ENCODE measurements around the gene ZDHHC11.
"Not testable (repeated sequence)": the region's sequence is repeated elsewhere in the genome, so short reads cannot be mapped to it uniquely, and the experiment has no call there.

Gene ZDHHC11

DNA sequence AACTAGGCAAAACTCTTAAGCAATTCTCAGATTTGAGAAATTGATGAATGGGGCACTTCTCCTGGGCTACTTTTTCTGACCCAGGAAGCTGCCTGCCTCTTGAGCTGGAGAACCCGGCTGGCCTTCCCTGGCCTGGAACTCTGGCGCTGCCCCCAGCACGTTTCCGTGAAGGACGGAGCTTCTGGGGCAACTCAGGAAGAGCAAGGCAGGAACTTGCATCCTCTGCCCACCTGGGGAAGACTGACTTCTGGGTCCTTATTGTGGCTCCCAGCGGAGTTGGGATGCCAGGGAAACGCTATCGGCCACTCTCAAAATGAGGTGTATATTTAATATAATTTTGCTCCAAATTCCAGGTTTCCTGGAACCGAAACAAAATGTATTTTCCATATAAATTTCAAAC is 39.4 kb downstream of the ZDHHC11 start:
- DNase-seq (ENCODE audit: low read depth in 2 of 2), result not testable (repeated sequence)

DNA sequence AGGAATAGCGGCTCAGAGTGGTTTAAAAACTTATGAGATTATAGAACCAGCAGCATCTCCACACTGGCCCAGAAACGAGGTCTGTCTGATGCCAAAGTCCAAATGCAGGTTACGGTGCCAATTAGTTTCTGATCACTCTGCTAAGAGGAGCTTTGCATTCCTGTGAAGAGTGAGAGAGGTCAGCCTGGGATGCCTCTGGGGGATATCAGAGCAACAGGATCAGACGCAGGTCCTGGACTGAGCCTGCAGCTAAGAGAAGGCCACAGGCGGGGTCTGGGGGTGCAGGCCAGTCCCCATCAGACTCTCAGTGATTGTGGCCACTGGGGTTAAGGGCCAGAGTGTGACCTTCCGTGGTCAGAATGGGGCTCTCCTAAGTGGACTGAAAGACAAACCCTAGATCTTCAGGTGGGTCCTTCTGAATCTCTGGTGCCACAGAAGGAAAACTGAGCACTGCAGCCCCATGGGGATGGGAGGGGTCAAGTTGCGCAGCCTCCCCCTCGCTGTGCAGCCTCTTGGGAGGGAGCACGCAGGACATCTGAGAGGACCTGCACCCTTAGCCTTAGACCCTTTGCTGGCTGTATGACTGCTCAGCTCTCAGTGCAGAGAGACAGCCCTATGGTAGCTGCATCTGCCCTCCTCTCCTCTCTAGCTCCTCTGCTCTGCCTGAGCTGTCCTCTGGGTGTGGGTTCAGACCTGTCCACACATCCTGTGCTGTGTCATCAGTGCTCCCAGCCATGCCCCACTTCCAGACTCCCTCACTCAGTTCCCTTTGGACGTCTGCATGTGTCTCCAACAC is 42.9 kb downstream of the ZDHHC11 start:
- not testable (repeated sequence) for DNase-seq (ENCODE audit: low read depth in 2 of 2)

- DNase-seq (ENCODE audit: low read depth in 2 of 2), result no peak
Observed at GRCh38 chr5:801472-801871, 49.3 kb downstream of the ZDHHC11 start.

- DNase-seq (ENCODE audit: low read depth in 2 of 2), result not testable (repeated sequence)
Observed at GRCh38 chr5:801055-801454, 49.7 kb downstream of the ZDHHC11 start.

DNA sequence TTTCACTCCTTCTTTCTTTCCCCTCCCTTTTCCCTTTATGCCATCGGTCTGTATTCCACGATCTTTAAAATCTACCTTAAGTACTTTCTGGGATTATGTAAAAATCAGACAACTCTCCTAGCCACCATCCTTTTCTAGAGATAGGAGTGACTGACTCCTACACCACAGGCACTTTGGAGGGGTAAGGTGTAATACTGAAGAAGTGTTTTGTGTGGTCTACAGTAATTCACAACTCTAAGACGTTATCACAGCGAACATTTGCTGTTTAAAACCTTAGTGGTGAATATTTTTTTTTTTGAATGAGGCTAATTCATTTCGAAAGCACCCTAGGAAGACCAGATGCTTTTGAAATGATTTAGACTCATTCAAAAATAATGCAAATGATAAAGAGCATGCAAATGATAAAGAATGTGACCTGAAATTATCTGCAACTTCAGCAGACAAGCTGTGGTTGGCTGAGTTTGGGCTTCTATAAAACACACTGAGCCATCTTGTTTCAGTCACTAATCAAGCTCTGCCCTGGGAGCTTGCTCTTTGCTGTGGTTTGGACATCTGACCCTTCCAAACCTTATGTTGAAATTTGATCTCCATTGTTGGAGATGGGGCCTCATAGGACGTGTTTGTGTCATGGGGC is 52.2 kb downstream of the ZDHHC11 start:
- DNase-seq (ENCODE audit: low read depth in 2 of 2), result not testable (repeated sequence)

DNA sequence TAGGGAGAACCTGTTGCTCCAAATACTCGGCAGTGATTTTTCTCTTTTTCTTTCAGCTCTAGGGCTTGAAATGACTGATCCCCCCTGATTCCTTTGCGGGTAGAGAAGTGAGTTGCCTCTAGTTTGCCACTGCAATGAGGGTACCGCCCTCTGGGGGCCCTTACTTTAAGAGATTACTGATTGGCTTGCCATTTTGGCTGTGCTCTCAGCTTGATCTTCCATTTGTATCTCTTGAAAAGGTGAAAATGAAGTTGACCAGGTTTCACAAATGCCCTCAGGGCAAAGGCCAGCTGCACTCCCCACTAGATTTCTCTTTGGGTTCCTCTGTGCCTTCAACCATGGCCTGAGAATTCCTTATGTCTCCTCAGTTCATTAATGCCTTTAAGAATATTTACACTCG is 52.8 kb downstream of the ZDHHC11 start:
- not testable (repeated sequence) for DNase-seq (ENCODE audit: low read depth in 2 of 2)

DNA sequence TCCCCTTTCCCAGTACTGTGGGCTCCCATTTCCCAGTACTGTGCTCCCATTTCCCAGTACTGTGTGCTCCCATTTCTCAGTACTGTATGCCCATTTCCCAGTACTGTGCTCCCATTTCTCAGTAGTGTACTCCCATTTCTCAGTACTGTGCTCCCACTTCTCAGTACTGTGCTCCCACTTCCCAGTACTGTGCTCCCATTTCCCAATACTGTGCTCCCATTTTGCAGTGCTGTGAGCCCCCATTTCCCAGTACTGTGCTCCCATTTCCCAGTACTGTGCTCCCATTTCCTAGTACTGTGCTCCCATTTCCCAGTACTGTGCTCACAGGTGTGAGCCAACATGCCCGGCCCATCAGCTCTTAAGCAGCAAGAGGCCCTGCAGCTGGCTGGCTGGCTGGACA is 54.9 kb downstream of the ZDHHC11 start:
- not testable (repeated sequence) for DNase-seq (ENCODE audit: low read depth in 2 of 2)

DNA sequence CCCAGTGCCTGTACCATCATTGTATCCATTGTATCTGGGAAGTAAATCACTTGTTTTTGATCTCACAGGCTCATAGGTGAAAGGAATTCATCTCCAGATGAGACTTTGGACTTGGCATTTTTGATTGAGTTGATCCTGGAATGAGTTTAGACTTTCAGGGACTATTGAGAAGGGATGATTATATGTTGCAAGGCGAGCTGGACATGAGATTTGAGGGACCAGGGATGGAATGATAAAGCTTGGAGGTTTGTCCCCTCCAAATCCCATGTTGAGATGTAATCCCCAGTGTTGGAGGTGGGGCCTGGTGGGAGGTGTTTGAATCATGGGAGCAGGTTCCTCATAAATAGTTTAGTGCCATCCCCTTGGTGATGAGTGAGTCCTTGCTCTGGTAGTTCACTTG is 55.8 kb downstream of the ZDHHC11 start:
- not testable (repeated sequence) for DNase-seq (ENCODE audit: low read depth in 2 of 2)

GRCh38 chr5:788703-789102 is 62.1 kb downstream of the ZDHHC11 start:
- DNase-seq (ENCODE audit: low read depth in 2 of 2), result not testable (repeated sequence)

GRCh38 chr5:787857-788233 is 62.9 kb downstream of the ZDHHC11 start:
- not testable (repeated sequence) for DNase-seq (ENCODE audit: low read depth in 2 of 2)

- not testable (repeated sequence) for DNase-seq (ENCODE audit: low read depth in 2 of 2)
Observed at GRCh38 chr5:787224-787856, 63.4 kb downstream of the ZDHHC11 start.

DNA sequence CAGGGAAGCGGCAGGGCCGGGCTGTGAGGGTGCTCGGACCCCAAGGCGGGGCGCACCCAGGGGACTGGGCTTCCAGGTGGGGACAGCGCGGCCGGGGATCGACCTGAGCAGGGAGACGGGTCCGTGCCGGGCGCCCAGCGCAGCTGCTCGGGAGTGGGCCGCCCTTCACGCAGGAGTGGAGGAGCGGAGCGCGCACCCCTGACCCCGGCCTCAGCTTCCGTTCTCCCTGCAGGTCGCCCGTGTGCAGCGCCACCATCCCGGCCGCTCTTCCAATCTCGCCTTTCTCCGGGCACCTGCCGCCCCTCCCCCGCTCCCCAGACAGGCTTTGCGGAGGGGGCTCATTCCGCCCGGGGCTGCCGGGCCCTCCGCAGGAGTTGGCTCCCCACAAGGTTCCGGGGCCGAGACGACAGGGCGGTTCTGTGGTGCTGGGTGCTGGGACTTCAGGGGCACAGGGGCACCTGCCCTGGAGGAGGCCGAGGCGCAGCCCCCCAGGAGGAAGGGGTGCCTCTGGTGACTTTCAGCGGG is 65.5 kb downstream of the ZDHHC11 start:
- DNase-seq (ENCODE audit: low read depth in 2 of 2), result not testable (repeated sequence)

DNA sequence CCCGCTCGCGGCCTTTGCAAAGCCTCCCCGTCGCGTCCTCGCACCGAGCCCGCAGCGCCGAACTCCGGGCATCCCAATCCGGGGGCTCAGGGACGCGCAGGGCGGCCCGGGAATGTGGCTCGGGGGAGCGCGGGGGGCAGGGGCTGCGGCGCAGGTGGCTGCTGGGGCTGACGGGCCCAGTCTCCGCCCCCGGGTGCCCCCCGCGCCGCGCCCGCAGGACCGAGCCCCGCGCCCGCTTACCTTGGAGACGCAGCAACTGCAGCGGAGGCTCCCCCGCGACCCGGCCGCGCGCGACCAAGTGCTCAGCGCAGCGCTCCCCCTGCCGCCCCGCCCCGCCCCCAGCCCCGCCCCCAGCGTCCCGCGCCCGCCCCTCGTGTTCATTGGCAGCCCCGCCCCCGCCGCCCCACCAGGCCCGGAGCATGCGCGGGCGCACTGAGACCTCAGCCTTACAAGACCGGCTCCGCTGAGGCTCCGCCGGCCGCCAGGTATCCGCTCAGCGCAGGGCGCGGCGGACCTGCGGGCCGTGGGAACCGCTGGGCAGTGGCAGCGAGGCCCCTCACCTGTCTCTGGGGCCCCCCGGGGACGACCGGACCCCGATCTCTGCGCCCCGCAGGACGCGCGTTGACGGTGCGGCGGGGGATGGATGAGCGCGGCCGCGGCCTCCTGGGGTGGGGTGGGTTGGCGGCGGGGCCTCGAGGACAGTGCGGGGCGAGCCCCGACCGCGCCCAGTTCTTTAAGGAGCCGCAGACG is 66.2 kb downstream of the ZDHHC11 start, which contains the start of gene ZDHHC11B:
TSS of gene ZDHHC11B (minus strand) at position 302 of the 750 bp plus-strand sequence. CDS start 17,810 bp downstream, outside the sequence.
- DNase-seq (ENCODE audit: low read depth in 2 of 2), result peak; percentile 79 to 87

GRCh38 chr5:783881-784427 is 66.8 kb downstream of the ZDHHC11 start:
- not testable (repeated sequence) for DNase-seq (ENCODE audit: low read depth in 2 of 2)

- DNase-seq (ENCODE audit: low read depth in 2 of 2), result not testable (repeated sequence)
Observed at GRCh38 chr5:783049-783802, 67.6 kb downstream of the ZDHHC11 start.

DNA sequence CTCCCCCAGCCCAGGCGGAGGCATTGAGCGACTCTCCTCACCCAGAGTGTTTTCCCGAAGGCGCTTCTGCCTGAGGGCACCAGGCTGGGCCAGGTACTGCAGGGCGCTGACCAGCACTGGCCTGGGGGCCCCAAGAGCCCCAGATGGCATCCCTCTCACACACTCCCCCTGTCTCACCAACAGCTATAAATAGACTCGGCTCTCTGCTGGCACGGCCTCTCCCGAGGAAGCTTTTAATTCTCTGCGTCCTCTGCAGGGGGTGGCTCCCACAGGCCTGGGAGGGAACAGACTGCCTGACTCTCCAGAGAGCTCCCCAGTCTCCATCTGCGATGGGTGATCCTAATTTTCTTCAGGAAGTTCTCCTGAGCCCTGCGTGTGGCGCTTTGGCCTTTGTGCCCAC is 68.4 kb downstream of the ZDHHC11 start:
- not testable (repeated sequence) for DNase-seq (ENCODE audit: low read depth in 2 of 2)

DNA sequence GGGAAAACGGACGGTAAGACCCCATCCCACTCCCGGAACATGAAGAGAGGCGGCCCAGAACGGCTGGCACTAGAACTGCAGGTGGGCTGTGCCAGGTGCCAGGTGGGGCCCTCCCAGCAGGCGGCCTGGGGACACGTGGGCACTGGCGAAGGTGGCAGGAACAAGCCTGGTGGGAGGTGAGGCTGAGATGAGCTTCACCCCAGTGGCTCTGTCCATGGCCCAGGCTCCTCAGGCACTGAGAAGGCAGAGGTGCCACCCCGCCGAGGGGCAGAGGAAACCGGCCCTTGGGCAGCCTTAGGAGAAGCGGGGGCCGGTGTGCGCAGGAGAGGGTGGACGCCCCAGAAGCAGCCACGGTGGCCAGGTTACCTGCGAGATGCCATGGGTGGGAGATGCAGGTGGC is 70.2 kb downstream of the ZDHHC11 start:
- DNase-seq (ENCODE audit: low read depth in 2 of 2), result not testable (repeated sequence)

GRCh38 chr5:778967-779366 is 71.8 kb downstream of the ZDHHC11 start:
- DNase-seq (ENCODE audit: low read depth in 2 of 2), result not testable (repeated sequence)

GRCh38 chr5:778421-778820 is 72.4 kb downstream of the ZDHHC11 start:
- not testable (repeated sequence) for DNase-seq (ENCODE audit: low read depth in 2 of 2)

DNA sequence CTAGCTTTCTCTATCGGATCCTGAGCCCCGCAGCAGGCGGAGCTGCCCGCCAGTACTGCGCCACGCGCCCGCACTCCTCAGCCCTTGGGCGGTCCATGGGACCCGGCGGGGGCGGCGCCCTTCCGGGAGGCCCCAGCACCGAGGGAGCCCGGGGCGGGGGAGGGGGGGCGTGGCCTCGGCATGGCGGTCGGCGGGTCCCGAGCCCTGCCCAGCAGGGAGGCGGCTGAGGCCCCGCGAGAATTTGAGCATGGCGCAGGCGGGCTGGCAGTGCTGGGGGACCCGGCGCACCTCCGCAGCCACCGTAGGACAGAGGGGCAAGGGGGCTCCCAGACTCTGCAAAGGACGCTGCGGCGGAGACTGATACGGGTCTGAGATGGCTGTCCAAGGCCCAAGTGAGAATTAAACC is 73.0 kb downstream of the ZDHHC11 start:
- no peak for DNase-seq (ENCODE audit: low read depth in 2 of 2)

All from stimulated activated CD8-positive, alpha-beta memory T cell treated with anti-CD3 and anti-CD28 coated beads, Interleukin-2, amount 100 ng/mL, for 1 hour (primary cell).